NCI-H2029 (cell line): Measurements from ENCODE around the gene UGT1A9.
"Not testable (repeated sequence)": the region's sequence is repeated elsewhere in the genome, so short reads cannot be mapped to it uniquely, and the experiment has no call there.

ENCODE experiments used
- DNase-seq: peaks from one replicate; lab custom pipeline; 2025; lab: John Stamatoyannopoulos, UW

Gene UGT1A9

DNA sequence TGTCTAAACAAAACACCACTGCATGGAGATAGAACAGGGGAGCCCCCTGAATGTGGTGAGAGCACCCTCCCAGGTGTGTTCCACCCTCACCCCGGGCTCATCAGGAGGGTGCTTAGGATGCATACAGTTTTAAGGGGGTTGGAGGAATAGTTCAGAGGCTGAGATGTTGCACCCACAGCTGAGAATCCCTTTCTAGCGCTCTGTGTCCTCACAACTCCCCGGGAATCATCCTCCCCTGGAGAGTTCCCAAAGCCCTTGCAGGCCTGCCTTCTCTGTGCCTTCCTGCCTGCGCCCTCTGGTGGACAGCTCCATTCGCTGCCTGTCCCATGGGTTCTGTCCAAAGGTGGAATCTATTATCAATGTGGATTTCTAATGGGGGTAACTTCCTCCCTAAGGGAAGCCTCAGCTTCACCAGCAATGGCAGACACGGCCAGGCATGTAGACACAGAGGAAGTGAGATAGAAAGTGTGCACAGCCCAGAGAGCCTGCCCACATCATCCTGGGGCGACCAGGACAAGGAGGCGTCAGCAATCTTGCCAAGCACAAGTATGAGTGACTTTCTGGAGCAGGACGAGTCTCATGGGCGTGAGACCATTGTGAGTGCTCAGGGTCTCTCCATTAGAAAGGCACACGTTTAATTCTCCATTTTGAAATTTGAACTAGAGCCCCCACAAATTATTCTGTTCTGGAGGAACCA lies 39.8 kb downstream of the UGT1A9 start:
- DNase-seq: peak; percentile 64

DNA sequence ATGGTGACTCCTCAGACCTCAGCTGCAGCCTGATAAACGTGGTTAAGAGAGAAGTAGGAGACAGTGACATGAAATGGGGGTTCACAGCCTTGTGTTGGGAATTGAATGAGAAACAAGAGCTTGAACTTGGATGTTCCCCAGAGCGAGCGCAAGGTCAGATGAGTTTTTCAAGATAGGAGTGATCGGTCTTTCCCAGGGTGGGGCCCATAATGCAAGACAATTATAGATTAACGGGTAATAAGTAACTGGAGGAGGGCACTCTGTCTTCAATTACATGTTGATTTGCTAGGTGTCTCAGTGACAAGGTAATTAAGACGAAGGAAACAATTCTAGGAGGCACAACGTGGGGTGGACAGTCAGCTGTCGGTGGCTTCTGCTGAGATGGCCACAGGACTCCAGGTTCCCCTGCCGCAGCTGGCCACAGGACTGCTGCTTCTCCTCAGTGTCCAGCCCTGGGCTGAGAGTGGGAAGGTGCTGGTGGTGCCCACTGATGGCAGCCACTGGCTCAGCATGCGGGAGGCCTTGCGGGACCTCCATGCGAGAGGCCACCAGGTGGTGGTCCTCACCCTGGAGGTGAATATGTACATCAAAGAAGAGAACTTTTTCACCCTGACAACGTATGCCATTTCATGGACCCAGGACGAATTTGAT lies 41.0 kb downstream of the UGT1A9 start, which contains the start of gene UGT1A5:
Gene UGT1A5 (plus strand): TSS at position 297 of the 651 bp plus-strand sequence. CDS start 85 bp downstream, at position 382.
- no peak for DNase-seq

- DNase-seq: no peak
These were observed 41.5 kb downstream of the UGT1A9 start for GRCh38 chr2:233713262-233713615.

GRCh38 chr2:233714121-233714520 lies 42.4 kb downstream of the UGT1A9 start:
- no peak for DNase-seq

GRCh38 chr2:233718552-233718951 lies 46.9 kb downstream of the UGT1A9 start, which contains the start of gene UGT1A4:
Gene UGT1A4 (plus strand): TSS chr2:233718736. CDS start chr2:233718821, 85 bp downstream.
- DNase-seq: no peak

DNA sequence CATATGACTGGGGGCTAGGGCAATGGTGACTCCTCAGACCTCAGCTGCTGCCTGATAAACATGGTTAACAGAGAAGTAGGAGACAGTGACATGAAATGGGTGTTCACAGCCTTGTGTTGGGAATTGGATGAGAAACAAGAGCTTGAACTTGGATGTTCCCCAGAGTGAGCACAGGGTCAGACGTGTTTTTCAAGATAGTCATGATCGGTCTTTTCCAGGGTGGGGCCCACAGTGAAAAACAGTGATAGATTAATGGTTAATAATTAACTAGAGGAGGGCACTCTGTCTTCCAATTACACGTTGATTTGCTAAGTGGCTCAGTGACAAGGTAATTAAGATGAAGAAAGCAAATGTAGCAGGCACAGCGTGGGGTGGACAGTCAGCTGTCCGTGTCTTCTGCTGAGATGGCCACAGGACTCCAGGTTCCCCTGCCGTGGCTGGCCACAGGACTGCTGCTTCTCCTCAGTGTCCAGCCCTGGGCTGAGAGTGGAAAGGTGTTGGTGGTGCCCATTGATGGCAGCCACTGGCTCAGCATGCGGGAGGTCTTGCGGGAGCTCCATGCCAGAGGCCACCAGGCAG lies 57.1 kb downstream of the UGT1A9 start, which contains the start of gene UGT1A3:
Gene UGT1A3 (plus strand): TSS at position 320 of the 579 bp plus-strand sequence. CDS start 85 bp downstream, at position 405.
- no peak for DNase-seq

GRCh38 chr2:233736868-233737653 lies 65.4 kb downstream of the UGT1A9 start:
- DNase-seq: not testable (repeated sequence)

- DNase-seq: no peak
These were observed 69.2 kb downstream of the UGT1A9 start for GRCh38 chr2:233740870-233741269.

DNA sequence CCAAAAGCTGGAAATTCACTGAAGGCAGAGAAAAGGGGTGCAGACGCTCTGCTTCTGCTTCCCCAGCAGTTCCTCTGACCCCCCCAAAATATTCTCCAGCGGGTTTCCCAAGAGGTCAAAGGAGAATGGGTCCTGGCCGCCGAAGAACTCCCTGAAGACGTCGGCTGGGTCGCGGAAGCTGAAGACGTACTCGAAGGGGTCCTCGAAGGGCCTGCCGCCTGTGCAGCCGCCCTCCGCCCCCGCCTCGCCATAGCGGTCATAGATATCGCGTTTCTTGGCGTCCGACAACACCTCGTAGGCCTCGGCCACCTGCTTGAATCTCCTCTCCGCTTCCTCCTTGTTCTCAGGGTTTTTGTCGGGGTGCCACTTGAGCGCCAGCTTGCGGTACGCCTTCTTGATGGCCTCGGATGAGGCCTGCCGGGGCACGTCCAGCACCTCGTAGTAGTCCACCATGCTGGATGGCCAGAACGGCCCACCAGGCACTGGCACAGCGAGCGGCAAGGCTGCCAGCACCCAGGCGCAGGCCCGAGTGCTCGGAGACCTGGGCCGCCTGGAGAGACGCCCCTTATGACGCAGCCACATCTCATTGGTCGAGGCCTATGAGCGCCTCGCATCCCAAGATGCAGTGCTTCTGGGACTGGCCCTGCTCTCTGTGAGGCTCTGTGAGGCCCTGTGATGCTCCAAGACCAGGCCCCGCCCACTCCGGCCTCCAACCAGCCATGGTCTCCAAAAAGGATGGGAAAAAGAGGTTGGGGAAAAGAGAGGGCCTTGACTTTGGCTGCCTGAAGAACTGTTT lies 72.0 kb downstream of the UGT1A9 start:
- DNase-seq: no peak

- no peak for DNase-seq
These were observed 73.5 kb downstream of the UGT1A9 start for GRCh38 chr2:233745073-233745755.

DNA sequence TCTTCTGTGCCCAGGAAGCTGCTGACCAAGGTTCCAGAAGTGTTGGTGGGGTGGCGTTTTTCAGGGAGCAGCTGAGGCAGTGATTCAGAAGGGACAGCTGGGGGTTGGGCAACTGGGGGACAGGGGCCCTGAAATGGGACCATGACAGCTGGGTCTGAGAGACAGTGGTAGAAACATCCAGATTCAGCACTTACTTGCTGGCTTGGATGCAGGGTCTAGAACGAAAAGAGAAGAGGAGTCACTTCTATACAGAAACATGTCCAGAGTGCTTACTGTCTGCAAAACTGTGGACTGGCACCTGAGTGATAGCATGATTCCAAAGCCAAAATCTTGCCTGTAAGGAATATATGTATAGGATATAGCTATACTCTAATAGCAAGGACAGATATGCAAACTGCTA lies 74.1 kb downstream of the UGT1A9 start:
- DNase-seq: not testable (repeated sequence)

DNA sequence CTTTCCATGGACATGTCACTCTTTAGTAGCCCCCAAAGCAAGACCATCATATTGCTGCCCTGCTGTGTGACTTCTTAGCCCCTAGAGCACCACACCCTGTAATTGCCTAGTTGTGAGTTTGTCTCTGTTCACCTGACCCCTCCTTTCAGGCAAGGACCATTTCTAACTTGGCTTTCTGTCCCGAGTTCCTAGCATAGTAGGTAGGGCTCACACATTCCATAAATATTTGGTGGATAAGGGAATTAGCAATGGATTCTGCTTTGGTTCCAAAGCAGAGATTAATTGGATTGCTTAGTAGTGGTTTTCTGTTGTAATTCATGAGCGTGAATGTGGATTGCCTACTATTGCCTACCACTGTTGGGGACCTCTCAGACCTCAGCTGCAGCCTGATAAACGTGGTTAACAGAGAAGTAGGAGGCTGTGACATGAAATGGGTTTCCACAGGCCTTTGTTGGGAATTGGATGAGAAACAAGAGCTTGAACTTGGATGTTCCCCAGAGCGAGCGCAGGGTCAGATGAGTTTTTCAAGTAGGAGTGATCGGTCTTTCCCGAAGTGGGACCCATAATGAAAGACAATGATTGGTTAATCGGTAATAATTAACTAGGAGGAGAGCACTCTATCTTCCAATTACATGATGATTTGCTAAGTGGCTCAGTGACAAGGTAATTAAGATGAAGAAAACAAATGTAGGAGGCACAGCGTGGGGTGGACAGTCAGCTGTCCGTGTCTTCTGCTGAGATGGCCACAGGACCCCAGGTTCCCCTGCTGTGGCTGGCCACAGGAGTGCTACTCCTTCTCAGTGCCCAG lies 75.0 kb downstream of the UGT1A9 start:
- DNase-seq: no peak

DNA sequence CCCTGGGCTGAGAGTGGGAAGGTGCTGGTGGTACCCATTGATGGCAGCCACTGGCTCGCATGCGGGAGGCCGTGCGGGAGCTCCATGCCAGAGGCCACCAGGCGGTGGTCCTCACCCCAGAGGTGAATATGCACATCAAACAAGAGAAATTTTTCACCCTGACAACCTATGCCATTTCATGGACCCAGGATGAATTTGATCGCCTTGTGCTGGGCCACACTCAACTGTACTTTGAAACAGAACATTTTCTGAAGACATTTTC lies 75.5 kb downstream of the UGT1A9 start:
- DNase-seq: no peak

GRCh38 chr2:233750689-233751088 lies 79.0 kb downstream of the UGT1A9 start:
- DNase-seq: not testable (repeated sequence)

GRCh38 chr2:233751212-233752009 lies 79.7 kb downstream of the UGT1A9 start:
- DNase-seq: not testable (repeated sequence)

DNA sequence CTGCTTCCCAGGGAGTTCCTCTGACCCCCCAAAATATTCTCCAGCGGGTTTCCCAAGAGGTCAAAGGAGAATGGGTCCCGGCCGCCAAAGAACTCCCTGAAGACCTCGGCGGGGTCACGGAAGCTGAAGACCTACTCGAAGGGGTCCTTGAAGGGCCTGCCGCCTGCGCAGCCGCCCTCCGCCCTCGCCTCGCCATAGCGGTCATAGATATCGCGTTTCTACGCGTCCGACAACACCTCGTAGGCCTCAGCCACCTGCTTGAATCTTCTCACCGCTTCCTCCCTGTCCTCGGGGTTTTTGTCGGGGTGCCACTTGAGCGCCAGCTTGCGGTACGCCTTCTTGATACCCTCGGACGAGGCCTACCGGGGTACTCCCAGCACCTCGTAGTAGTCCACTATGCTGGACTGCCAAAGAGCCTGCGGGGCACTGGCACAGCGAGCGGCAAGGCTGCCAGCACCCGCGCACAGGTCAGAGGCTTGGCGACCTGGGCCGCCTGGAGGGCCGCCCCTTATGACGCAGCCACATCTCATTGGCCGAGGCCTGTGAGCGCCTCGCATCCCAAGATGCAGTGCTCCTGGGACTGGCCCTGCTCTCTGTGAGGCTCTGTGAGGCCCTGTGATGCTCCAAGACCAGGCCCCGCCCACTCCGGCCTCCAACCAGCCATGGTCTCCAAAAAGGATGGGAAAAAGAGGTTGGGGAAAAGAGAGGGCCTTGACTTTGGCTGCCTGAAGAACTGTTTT lies 83.3 kb downstream of the UGT1A9 start:
- no peak for DNase-seq

GRCh38 chr2:233756429-233757081 lies 84.9 kb downstream of the UGT1A9 start:
- DNase-seq: no peak

DNA sequence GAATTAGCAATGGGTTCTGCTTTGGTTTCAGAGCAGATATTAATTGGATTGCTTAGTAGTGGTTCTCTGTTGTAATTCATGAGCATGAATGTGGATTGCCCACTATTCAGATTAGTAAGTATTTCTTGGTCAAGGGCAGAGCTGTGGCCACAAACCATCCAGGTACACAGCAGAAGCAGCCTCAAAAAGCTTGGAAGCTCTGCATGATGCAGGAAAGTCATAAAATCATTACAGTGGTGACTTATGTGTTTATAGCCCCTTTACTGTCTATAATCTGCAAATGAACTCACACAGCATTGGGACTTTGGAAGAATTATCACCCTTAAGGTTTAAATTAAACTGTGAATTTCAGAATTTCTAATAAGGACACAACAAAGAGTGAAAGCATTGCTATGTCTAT lies 86.4 kb downstream of the UGT1A9 start:
- no peak for DNase-seq
